GM12892 (cell line): ENCODE results near the gene ITGA8.

Source experiments
- POLR2A ChIP-seq: IDR thresholded peaks from 2 replicates; pipeline ENCODE4 v1.6.1; 2011; ENCODE audit warnings: low read depth, low read length, control low read depth
- POLR2AphosphoS5 ChIP-seq: IDR thresholded peaks from 2 replicates; pipeline ENCODE4 v1.6.1; 2011; ENCODE audit warnings: low read depth, low read length, control low read depth

DNA sequence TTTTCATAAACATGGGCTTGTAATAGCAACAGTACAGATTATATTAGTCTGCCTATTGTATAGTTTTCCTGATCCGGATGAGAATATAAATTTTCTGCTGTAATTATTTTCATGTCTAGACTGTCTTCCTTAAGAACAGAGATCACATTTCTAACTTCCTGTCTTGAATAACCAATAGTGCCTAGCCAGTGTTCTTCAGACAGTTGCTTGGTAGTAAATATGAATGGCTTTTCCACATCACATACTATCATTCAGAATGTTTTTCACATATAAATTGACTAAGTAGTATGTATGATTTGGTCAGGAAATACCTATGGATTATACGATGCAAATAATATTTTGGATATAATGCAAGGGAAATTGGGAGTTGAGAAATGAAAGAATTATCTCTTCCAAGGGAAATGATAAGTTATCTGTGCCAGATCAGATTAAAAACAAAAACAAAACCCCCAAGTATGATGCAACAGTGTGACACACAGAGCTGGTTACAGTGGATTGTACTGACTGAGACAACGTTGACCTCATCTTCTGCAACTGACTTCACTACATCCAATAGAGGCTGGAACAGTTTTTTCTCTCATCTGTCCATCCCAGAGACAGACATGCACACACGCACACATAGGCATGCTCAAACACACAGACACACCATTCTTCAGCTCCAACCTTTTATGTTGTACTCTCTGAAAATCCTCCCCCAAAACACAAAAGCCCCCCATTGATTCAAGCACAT lies 16.4 kb downstream of the ITGA8 start:
- no peak for TF ChIP-seq POLR2AphosphoS5
- no peak for TF ChIP-seq POLR2A
